ENCODE measurements around the gene CAPN13. TPM values are rescaled to one million over a fixed set of nuclear protein-coding genes. Genes with fewer than 3 reads are reported as not detected.

CAPN13 gene
- total RNA-seq, 1 experiment from 2014 or later = 5.7 TPM

DNA sequence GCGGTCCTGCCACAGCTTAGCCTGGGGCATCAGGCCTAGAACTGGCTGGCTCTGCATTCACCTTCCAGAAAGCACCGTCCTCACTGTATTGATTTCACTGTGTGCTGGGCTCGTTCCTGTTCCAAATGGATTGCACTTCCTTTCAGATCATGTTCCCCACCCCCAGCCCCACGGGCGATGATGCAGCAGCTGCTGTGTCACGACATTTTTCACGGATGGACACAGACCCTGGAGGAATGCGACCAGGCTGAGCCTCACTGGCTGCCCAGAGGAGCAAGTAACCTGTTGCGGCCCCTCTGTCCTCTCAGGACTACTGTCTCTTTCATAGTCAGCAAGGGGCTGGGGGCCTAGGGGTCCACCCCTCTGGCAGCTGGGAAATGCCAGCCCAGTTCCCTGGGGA lies 50.3 kb downstream of the CAPN13 start:
- no peaks in the 10 kb centered on the region for H3K4me1 ChIP-seq (ENCODE audit: insufficient read depth, low read length)
- no peak overlapping the region for H4K91ac ChIP-seq (ENCODE audit: insufficient read length, low read depth, low read length)
- Mint-ChIP-seq H3K27ac (no peak overlapping the region), H3K9me3 (no peaks in the 10 kb centered on the region), H3K36me3 (ENCODE audit: insufficient read depth in 1 of 3, low read depth in 3 of 3) (no peaks in the 10 kb centered on the region), H3K27me3 (ENCODE audit: low read depth) (no peaks in the 10 kb centered on the region; the same call in 1 of the 2 replicates), H3K4me3 (no peak overlapping the region), H3K4me1 (peaks cover 10 to 11% of the 10 kb centered on the region in 2 experiments)
- H4K5ac ChIP-seq (ENCODE audit: insufficient read length, low read depth, low read length) = no peak overlapping the region
- no peak overlapping the region for H3K4me2 ChIP-seq (ENCODE audit: insufficient read depth, insufficient read length, low read length)
- no peak overlapping the region for H3K27ac ChIP-seq (ENCODE audit: insufficient read length, low read depth, low read length)
- no peak overlapping the region for H2BK120ac ChIP-seq (ENCODE audit: low read depth, low read length, poor library complexity, severe bottlenecking)
- H3K27me3 ChIP-seq (ENCODE audit: insufficient read depth, low read length) = no peaks in the 10 kb centered on the region
- no peak overlapping the region for H2BK5ac ChIP-seq (ENCODE audit: insufficient read length, low read length)
- TF ChIP-seq, protein P1, sequence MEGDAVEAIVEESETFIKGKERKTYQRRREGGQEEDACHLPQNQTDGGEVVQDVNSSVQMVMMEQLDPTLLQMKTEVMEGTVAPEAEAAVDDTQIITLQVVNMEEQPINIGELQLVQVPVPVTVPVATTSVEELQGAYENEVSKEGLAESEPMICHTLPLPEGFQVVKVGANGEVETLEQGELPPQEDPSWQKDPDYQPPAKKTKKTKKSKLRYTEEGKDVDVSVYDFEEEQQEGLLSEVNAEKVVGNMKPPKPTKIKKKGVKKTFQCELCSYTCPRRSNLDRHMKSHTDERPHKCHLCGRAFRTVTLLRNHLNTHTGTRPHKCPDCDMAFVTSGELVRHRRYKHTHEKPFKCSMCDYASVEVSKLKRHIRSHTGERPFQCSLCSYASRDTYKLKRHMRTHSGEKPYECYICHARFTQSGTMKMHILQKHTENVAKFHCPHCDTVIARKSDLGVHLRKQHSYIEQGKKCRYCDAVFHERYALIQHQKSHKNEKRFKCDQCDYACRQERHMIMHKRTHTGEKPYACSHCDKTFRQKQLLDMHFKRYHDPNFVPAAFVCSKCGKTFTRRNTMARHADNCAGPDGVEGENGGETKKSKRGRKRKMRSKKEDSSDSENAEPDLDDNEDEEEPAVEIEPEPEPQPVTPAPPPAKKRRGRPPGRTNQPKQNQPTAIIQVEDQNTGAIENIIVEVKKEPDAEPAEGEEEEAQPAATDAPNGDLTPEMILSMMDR (conservative IDR thresholded peaks at IDR 0.05) = no peak
- H3K23me2 ChIP-seq (ENCODE audit: insufficient read length, low read depth, low read length, poor library complexity, severe bottlenecking) = no peaks in the 10 kb centered on the region
- WGBS (ENCODE audit: extremely low coverage, insufficient read length, low lambda C conversion rate) = no CpG with 5 or more reads among the region's 9 CpGs
- H3K4ac ChIP-seq (ENCODE audit: low read depth, low read length) = no peak overlapping the region
- no peak overlapping the region for H3K18ac ChIP-seq (ENCODE audit: insufficient read length, low read depth, low read length)
- no peak overlapping the region for H3T11ph ChIP-seq (ENCODE audit: low read length)
- no peaks in the 10 kb centered on the region for H4K20me1 ChIP-seq (ENCODE audit: control insufficient read depth, insufficient read depth, insufficient read length)
- no peak overlapping the region for H2BK12ac ChIP-seq (ENCODE audit: insufficient read length, low read depth, low read length)
- H4K8ac ChIP-seq (replicated peaks; ENCODE audit: insufficient read length, low read depth, low read length) = no peak overlapping the region
- H2BK20ac ChIP-seq (ENCODE audit: low read depth, low read length, poor library complexity, severe bottlenecking) = no peak overlapping the region
- no peak overlapping the region for H3K23ac ChIP-seq (ENCODE audit: insufficient read length, low read depth, low read length)
- no peak overlapping the region for H2AK5ac ChIP-seq (ENCODE audit: insufficient read length, low read length)
- no peak overlapping the region for H3K14ac ChIP-seq (ENCODE audit: insufficient read depth, low read length)
- no peak for DNase-seq
- no peak overlapping the region for H2BK15ac ChIP-seq (ENCODE audit: low read depth, low read length)
- H3K56ac ChIP-seq (ENCODE audit: insufficient read length, low read depth, low read length) = no peak overlapping the region
- no peaks in the 10 kb centered on the region for H3K9me3 ChIP-seq (ENCODE audit: control insufficient read depth, low read depth, low read length)
- no peak overlapping the region for H3K9ac ChIP-seq (ENCODE audit: extremely low read depth, insufficient read length, low read length)
- no peaks in the 10 kb centered on the region for H3K79me2 ChIP-seq (ENCODE audit: insufficient read depth, low read length)
- H2AFZ ChIP-seq (ENCODE audit: low read length) = no peak overlapping the region
- H3K79me1 ChIP-seq (ENCODE audit: insufficient read depth, low read depth, low read length, poor library complexity, severe bottlenecking) = no peaks in the 10 kb centered on the region
